Fibroblast of skin of right biceps (primary cell): Measurements from ENCODE around the gene PARVA.
A peak's percentile ranks its signal among the peaks of the same experiment; 100 is the strongest.
"Not testable (repeated sequence)": the region's sequence is repeated elsewhere in the genome, so short reads cannot be mapped to it uniquely, and the experiment has no call there.

Source experiments
- DNase-seq: peaks from one replicate; pipeline ENCODE4 v3.0.0-alpha.2; 2013

The PARVA gene

GRCh38 chr11:12508151-12508751, 130.9 kb downstream of the PARVA start:
- DNase-seq = peak; percentile 93

- no peak for DNase-seq
Observed at GRCh38 chr11:12509371-12509770, 132.0 kb downstream of the PARVA start.

- no peak for DNase-seq
Observed at GRCh38 chr11:12512132-12512531, 134.8 kb downstream of the PARVA start.

GRCh38 chr11:12512826-12513395, 135.5 kb downstream of the PARVA start:
- no peak for DNase-seq

GRCh38 chr11:12516387-12517105, 139.2 kb downstream of the PARVA start:
- no peak for DNase-seq

- no peak for DNase-seq
Observed at GRCh38 chr11:12517306-12517705, 139.9 kb downstream of the PARVA start.

GRCh38 chr11:12517741-12518140, 140.4 kb downstream of the PARVA start:
- no peak for DNase-seq

GRCh38 chr11:12518606-12519385, 141.4 kb downstream of the PARVA start:
- no peak for DNase-seq

GRCh38 chr11:12520054-12520453, 142.7 kb downstream of the PARVA start:
- no peak for DNase-seq

GRCh38 chr11:12520576-12520975, 143.2 kb downstream of the PARVA start:
- DNase-seq = not testable (repeated sequence)

- DNase-seq = no peak
Observed at GRCh38 chr11:12523180-12523924, 146.0 kb downstream of the PARVA start.

- DNase-seq = no peak
Observed at GRCh38 chr11:12524865-12525264, 147.5 kb downstream of the PARVA start.

- no peak for DNase-seq
Observed at GRCh38 chr11:12525466-12526055, 148.2 kb downstream of the PARVA start.

GRCh38 chr11:12526789-12527188, 149.4 kb downstream of the PARVA start:
- DNase-seq = peak; percentile 78

GRCh38 chr11:12528487-12528886, 151.1 kb downstream of the PARVA start:
- no peak for DNase-seq

- no peak for DNase-seq
Observed at GRCh38 chr11:12529041-12529440, 151.7 kb downstream of the PARVA start.

GRCh38 chr11:12529793-12530192, 152.4 kb downstream of the PARVA start:
- no peak for DNase-seq

- no peak for DNase-seq
Observed at GRCh38 chr11:12531020-12531419, 153.6 kb downstream of the PARVA start.

GRCh38 chr11:12531681-12532080, 154.3 kb downstream of the PARVA start:
- DNase-seq = peak; percentile 77

GRCh38 chr11:12532580-12532979, 155.2 kb downstream of the PARVA start:
- DNase-seq = no peak

- DNase-seq = no peak
Observed at GRCh38 chr11:12534549-12534948, 157.2 kb downstream of the PARVA start.

GRCh38 chr11:12535321-12535720, 157.9 kb downstream of the PARVA start:
- DNase-seq = no peak
